ENCODE measurements around the gene SELENOM. TPM values are rescaled to one million over a fixed set of nuclear protein-coding genes. Genes with fewer than 3 reads are reported as not detected.

The SELENOM gene
- polyA plus RNA-seq, 1 experiment: 292 TPM

DNA sequence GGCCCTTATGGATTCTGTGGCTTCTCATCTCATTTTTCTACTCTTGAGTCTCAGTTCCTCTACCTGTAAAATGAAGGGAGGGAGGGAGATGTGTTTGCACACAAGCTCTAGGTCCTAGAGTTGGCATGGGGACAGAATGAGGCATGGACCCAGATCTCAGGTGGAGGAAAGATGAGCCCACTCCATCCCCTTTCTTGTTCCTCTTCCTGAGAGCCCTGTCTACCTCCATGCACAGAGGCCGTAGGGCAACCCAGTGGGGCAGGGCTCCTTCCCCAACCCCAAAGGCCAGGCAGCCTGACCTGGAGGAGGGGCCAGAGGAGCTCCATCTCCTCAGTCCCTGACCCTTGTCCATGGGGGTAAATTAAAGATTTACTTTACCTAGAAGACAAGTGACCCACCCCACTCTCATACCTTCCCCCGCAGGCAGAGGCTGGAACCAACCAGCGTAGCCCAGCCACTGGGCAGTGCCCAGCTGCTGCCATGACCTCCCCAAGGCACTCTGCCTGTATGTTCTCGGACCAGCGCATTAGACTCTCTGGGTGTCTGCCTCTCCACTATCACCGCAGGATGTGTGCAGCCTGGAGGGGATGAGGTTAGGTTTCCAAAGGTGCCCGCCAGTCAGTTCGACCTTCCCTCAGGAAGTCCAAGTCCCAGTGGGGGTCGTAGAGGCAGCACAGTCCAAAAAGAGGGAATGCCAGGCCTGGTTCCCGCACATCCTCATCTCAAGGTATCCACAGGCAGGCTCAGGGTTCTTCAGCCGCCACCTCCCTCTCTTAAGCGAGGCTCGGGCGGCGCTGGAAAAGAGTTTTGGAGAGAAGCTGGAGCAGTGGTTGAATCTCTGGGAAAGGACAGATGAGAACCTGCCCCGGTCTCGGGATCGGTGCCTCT, 23.2 kb downstream of the SELENOM start:
- ChIA-PET CTCF (interaction anchor here (0.6 to 7.7 kb wide), 28 partner anchors 9 to 163 kb away, joined by 3 to 101 read pairs (median 4); partner anchors contain the start of gene MORC2), POLR2A (interaction anchor here (0.5 to 0.6 kb wide), 2 partner anchors 13 to 1277 kb away, joined by 3 to 4 read pairs; no protein-coding TSS in a partner anchor)
- no peaks in the 10 kb centered on the region for H3K27me3 ChIP-seq (ENCODE audit: control insufficient read depth, insufficient read depth, low read length)
- TF ChIP-seq, protein P1, sequence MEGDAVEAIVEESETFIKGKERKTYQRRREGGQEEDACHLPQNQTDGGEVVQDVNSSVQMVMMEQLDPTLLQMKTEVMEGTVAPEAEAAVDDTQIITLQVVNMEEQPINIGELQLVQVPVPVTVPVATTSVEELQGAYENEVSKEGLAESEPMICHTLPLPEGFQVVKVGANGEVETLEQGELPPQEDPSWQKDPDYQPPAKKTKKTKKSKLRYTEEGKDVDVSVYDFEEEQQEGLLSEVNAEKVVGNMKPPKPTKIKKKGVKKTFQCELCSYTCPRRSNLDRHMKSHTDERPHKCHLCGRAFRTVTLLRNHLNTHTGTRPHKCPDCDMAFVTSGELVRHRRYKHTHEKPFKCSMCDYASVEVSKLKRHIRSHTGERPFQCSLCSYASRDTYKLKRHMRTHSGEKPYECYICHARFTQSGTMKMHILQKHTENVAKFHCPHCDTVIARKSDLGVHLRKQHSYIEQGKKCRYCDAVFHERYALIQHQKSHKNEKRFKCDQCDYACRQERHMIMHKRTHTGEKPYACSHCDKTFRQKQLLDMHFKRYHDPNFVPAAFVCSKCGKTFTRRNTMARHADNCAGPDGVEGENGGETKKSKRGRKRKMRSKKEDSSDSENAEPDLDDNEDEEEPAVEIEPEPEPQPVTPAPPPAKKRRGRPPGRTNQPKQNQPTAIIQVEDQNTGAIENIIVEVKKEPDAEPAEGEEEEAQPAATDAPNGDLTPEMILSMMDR (IDR thresholded peaks at IDR 0.05; ENCODE audit: insufficient read depth, low read depth, low read length): no peak
- H3K4me3 ChIP-seq (ENCODE audit: low read depth, low read length): peak overlapping the region; percentile 69
- no peak for DNase-seq (ENCODE audit: low read depth)
- H3K36me3 ChIP-seq (ENCODE audit: control insufficient read depth, insufficient read depth, low read length): peaks cover 15% of the 10 kb centered on the region

DNA sequence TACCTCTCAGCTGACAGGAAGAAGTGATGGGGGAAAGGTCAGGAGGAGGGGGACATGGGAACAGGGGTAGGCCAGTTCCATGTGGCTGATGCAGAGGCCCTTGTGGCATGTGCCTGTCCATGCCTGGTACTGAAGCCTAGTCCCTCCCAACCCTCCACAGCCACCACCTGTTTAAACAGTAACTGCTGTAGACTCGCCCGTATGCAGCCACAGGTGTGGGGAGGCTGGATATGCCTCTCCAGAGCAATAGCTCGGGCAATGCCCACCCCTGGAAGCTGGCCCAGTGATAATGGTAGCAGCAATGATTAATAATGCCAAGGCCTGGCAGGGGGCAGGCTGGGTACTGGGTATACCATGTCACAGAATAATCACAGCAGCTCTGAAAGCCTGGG, 24.0 kb downstream of the SELENOM start:
- no peak overlapping the region for H3K4me3 ChIP-seq (ENCODE audit: low read depth, low read length)
- POLR2A ChIA-PET: interaction anchor here (0.6 kb wide), 1 partner anchor 1276 kb away, joined by 3 read pairs; no protein-coding TSS in a partner anchor

DNA sequence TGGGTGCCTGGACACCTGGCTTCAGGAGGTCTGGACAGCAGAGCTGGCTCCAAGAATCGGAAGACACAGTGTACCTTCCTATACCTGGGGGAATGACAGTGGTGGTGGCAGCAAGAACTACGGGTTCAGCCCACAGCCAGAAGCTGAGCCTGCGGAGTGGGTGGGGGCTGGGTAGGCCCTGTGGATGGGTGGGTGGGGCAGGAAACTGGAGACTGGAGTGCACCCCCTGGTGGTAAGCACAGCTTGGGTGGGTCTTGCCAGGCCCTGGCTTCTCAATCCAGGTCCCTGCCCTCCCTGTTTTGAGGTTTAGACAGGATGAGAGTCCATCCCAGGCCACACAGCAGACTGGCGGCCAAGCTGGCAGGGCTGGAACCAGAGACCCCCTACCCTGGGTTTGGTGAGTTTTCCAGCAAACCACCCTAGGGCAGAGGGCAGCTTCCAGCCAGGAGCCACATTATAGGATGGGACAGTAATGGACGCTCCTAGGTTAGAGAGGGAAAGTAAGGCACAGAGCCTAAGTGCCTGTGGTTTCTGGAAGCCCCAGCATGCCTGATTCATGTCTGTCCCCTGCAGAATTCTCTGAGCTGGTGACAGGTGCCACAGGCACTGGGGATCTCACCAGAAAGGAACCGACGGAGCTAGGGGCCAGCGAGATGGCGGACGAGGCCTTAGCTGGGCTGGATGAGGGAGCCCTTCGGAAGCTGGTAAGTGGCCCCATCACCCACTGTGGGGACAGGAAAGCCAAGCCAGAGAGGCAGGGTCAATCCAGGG, 24.6 kb downstream of the SELENOM start:
- Histone ChIP-seq H3K27me3 (ENCODE audit: control insufficient read depth, insufficient read depth, low read length) (no peaks in the 10 kb centered on the region), H3K36me3 (ENCODE audit: control insufficient read depth, insufficient read depth, low read length) (peaks cover 5% of the 10 kb centered on the region), H3K4me3 (ENCODE audit: low read depth, low read length) (peak overlapping the region; percentile 63)
- TF ChIP-seq, protein P1 (IDR thresholded peaks at IDR 0.05; ENCODE audit: insufficient read depth, low read depth, low read length): peak; percentile 81
- ChIA-PET CTCF (interaction anchor here (0.7 to 7.7 kb wide), 20 partner anchors 9 to 155 kb away, joined by 3 to 101 read pairs (median 5); partner anchors contain the start of genes MORC2, RNF185, SELENOM and TUG1), POLR2A (interaction anchor here (0.7 to 1.3 kb wide), 2 partner anchors 113 to 124 kb away, joined by 3 read pairs; partner anchors contain the start of gene TUG1)
- DNase-seq (ENCODE audit: low read depth): no peak

More for the DNA sequence above, 24.0 kb downstream of the SELENOM start:
- DNase-seq (ENCODE audit: low read depth): no peak
- TF ChIP-seq, protein P1 (IDR thresholded peaks at IDR 0.05; ENCODE audit: insufficient read depth, low read depth, low read length): no peak
- H3K36me3 ChIP-seq (ENCODE audit: control insufficient read depth, insufficient read depth, low read length): peaks cover 9% of the 10 kb centered on the region
- CTCF ChIA-PET: interaction anchor here (0.7 to 7.7 kb wide), 19 partner anchors 9 to 147 kb away, joined by 3 to 101 read pairs (median 5); partner anchors contain the start of genes MORC2, SELENOM and TUG1
- no peaks in the 10 kb centered on the region for H3K27me3 ChIP-seq (ENCODE audit: control insufficient read depth, insufficient read depth, low read length)

DNA sequence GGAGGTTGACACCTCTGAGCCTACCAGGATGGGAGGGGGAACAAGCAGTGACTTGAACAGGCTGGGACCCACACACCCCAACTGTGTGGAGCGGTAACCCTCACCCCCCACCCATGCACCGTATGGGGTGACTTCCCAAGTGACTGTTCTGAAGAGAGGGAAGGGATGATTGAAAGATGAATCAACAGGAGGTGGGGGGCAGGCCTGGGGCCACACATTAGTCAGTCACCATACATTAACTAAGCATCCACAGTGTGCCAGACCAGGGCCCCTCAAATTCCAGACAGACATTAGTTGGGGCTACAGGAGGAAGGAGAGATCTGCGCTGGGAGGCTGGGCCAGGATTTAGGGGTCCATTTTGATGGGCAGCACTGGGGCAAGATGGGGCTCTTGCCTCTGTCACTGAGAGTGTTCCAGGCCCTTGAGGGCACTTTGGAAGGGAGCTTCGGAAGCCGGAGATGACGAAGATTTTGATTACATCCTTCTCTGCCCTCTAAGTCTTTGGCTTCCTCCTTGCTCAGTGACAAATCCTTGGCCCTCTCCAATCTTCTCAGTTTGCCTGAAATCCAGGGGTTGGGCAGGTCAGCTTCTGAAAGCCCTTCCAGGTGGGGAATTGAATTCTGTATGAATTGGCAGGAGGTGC, 25.3 kb downstream of the SELENOM start:
- no peaks in the 10 kb centered on the region; the same call in none of the 2 replicates for H3K36me3 ChIP-seq (ENCODE audit: control insufficient read depth, insufficient read depth, low read length)
- TF ChIP-seq, protein P1 (IDR thresholded peaks at IDR 0.05; ENCODE audit: insufficient read depth, low read depth, low read length): no peak
- peak overlapping the region; percentile 63 for H3K4me3 ChIP-seq (ENCODE audit: low read depth, low read length)
- ChIA-PET POLR2A (interaction anchor here (0.7 to 1.4 kb wide), 3 partner anchors 112 to 124 kb away, joined by 3 to 6 read pairs (median 3); partner anchors contain the start of gene TUG1), CTCF (interaction anchor here (0.9 to 7.7 kb wide), 17 partner anchors 11 to 155 kb away, joined by 3 to 101 read pairs (median 9); partner anchors contain the start of genes MORC2, RNF185, SELENOM and TUG1)
- H3K27me3 ChIP-seq (ENCODE audit: control insufficient read depth, insufficient read depth, low read length): no peaks in the 10 kb centered on the region
- DNase-seq (ENCODE audit: low read depth): no peak

Measured in BJ (cell line).